ENCODE measurements around the gene CDH15.

Gene CDH15

DNA sequence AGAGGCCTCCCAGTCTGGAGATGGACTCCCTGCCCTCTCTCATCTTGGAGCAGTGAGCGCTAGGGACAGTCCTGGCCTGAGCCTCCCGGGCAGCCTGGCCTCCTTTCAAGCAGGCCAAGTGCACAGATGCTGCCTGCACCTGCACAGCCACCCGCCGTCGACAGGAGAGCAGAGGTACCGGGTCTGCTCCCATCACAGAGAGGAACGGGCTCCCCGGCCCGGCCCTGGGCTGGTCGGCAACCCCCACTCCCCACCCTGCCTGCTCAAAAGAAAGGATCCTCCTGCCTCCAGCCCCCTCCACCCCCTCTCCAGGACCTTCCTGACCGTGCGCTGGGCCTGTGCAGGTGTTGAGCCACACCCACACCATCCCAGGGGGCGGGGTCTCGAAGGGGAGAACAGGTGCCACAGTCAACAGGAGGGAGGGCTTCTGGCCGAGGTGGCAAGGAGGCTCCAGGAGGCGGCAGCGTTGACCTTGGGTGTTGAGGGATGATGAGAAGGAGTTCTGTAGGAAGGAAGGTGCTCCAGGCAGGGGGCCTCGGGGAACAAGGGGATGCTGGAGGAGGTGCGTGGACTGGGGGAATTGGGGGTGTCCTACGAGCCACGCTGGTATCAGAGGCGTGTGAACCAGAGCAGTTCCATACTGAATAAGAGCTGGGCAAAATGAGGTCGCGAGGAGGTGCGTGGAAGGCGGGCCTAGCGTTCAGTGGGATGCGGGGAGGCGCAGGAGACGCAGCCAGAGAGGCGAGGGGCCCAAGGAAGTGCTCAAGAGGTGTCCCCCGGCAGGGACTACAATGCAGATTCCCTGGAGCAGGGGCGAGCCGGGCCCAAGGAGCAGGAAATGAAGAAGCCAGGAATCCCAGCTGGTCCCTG lies 967 bp upstream of the CDH15 start:
- Histone ChIP-seq H2AFZ (peak overlapping the region; percentile 68), H3K9me3 (ENCODE audit: control insufficient read depth, low read length) (no peaks in the 10 kb centered on the region), H3K4me2 (ENCODE audit: low read length) (peak overlapping the region; percentile 56), H3K27ac (no peak overlapping the region), H3K4me3 (ENCODE audit: low read depth, low read length) (peak overlapping the region; percentile 24), H3K9ac (no peak overlapping the region), H3K27me3 (ENCODE audit: control insufficient read depth, insufficient read depth, low read length) (no peaks in the 10 kb centered on the region), H3K79me2 (no peaks in the 10 kb centered on the region), H3K4me1 (peaks cover 16% of the 10 kb centered on the region), H3K36me3 (ENCODE audit: control insufficient read depth, insufficient read depth, low read length) (no peaks in the 10 kb centered on the region)
- TF ChIP-seq, protein P1, sequence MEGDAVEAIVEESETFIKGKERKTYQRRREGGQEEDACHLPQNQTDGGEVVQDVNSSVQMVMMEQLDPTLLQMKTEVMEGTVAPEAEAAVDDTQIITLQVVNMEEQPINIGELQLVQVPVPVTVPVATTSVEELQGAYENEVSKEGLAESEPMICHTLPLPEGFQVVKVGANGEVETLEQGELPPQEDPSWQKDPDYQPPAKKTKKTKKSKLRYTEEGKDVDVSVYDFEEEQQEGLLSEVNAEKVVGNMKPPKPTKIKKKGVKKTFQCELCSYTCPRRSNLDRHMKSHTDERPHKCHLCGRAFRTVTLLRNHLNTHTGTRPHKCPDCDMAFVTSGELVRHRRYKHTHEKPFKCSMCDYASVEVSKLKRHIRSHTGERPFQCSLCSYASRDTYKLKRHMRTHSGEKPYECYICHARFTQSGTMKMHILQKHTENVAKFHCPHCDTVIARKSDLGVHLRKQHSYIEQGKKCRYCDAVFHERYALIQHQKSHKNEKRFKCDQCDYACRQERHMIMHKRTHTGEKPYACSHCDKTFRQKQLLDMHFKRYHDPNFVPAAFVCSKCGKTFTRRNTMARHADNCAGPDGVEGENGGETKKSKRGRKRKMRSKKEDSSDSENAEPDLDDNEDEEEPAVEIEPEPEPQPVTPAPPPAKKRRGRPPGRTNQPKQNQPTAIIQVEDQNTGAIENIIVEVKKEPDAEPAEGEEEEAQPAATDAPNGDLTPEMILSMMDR (IDR thresholded peaks at IDR 0.05), result no peak

DNA sequence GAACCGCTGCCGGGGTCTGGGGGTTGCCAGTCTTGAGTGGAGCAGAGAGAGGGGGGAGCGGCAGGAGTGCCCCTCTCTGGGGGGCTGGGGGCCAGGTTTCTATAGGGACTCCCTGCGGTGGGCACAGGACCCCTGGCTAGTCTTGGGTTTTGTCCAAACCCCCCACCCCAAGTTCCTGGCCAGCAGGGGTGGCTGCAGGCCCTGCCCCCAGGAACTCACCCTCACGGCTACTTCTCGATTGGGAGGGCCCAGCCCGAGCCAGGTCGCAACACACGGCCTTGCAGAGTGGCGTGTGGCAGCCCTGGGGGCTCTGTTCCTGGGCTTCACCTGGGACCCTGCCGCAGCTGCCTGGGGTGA lies 601 bp downstream of the CDH15 start:
- H2AFZ ChIP-seq, result no peak overlapping the region
- no peak overlapping the region for H3K27ac ChIP-seq
- no peaks in the 10 kb centered on the region for H3K79me2 ChIP-seq
- H3K4me2 ChIP-seq (ENCODE audit: low read length), result no peak overlapping the region
- H3K9ac ChIP-seq, result no peak overlapping the region
- peaks cover 13% of the 10 kb centered on the region for H3K4me1 ChIP-seq
- H3K36me3 ChIP-seq (ENCODE audit: control insufficient read depth, insufficient read depth, low read length), result no peaks in the 10 kb centered on the region
- TF ChIP-seq, protein P1 (IDR thresholded peaks at IDR 0.05), result no peak
- H3K9me3 ChIP-seq (ENCODE audit: control insufficient read depth, low read length), result no peaks in the 10 kb centered on the region
- H3K4me3 ChIP-seq (ENCODE audit: low read depth, low read length), result no peak overlapping the region
- no peaks in the 10 kb centered on the region for H3K27me3 ChIP-seq (ENCODE audit: control insufficient read depth, insufficient read depth, low read length)

DNA sequence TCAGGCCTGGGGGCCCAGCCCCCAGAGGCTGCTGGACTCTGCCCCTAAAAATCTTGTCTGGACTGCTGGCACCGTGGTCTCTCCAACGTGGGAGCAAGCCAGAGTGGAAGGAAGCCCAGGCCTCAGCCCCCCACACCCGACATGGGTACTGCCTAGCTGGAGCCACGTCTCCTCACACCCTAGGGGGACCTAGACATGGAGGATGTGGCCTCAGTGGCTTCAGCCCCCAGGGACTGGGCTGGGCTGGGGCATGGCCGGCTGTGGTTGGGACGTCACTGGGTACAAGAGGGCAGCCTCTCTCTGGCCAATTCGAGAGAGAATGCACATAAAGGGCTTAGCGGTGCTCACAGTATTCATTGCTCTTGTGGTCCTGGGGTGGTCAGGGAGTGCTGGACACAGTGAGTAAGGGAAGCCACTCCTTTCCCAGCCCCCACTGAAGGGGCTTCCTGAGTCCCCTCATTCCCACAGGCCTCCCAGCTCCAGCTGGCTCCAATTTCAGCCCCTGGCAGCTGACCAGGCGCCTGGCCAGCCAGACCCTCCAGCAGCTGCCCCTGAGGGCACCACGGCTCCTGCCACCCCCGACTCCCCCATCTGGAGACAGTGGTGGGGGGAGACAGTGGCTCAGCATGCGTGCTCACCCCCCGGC lies 1.1 kb downstream of the CDH15 start:
- Histone ChIP-seq H3K27me3 (ENCODE audit: control insufficient read depth, insufficient read depth, low read length) (no peaks in the 10 kb centered on the region), H3K4me2 (ENCODE audit: low read length) (no peak overlapping the region), H3K79me2 (no peaks in the 10 kb centered on the region), H3K4me3 (ENCODE audit: low read depth, low read length) (no peak overlapping the region), H3K36me3 (ENCODE audit: control insufficient read depth, insufficient read depth, low read length) (no peaks in the 10 kb centered on the region), H3K9me3 (ENCODE audit: control insufficient read depth, low read length) (no peaks in the 10 kb centered on the region), H3K27ac (no peak overlapping the region), H3K9ac (no peak overlapping the region), H2AFZ (no peak overlapping the region), H3K4me1 (peaks cover 12% of the 10 kb centered on the region)
- TF ChIP-seq, protein P1 (IDR thresholded peaks at IDR 0.05), result no peak

DNA sequence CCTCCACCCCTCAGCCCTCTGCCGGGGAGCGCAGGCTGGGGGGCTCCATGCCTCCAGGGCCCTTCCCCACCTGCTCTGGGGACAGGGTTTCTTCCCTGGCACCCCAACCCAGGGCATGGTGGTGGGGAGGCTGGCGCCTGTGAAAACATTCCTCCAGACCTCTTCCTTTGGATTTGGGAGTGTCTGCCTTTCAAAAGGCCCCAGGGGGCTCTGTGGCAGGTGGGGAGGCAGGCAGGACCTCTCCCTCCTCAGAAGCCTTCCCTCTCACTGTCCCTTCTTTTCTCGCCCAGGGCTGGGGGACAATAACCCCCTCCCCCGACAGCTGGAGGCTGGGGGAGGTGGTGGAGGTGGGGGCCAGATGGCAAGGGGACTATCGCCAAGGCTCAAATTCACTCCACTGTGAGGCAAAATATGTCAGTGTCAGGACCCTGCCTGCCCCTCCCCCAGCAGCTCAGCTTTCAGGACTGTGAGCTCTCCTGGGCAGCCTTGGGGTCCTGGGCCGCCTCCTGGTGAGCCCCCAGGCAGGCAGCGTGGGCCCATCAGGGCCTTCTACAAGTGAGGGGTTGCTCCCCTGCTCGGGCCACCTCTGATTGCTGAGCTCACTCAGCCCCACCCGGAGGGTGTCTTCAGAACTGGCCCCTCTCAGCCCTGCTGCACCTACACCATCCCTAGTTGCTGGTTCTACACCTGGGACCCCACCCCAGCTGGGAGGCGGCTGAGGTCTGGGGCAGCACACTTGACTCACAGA lies 1.8 kb downstream of the CDH15 start:
- H3K4me3 ChIP-seq (ENCODE audit: low read depth, low read length), result no peak overlapping the region
- H3K27me3 ChIP-seq (ENCODE audit: control insufficient read depth, insufficient read depth, low read length), result no peaks in the 10 kb centered on the region
- no peaks in the 10 kb centered on the region for H3K36me3 ChIP-seq (ENCODE audit: control insufficient read depth, insufficient read depth, low read length)
- H3K4me1 ChIP-seq, result peaks cover 12% of the 10 kb centered on the region
- H3K27ac ChIP-seq, result no peak overlapping the region
- TF ChIP-seq, protein P1 (IDR thresholded peaks at IDR 0.05), result no peak
- H2AFZ ChIP-seq, result no peak overlapping the region
- no peaks in the 10 kb centered on the region for H3K79me2 ChIP-seq
- no peak overlapping the region for H3K4me2 ChIP-seq (ENCODE audit: low read length)
- no peaks in the 10 kb centered on the region for H3K9me3 ChIP-seq (ENCODE audit: control insufficient read depth, low read length)
- H3K9ac ChIP-seq, result no peak overlapping the region
